GM12878 (cell line): Measurements from ENCODE around the gene FBLIM1. TPM values are rescaled to one million over a fixed set of nuclear protein-coding genes. Genes with fewer than 3 reads are reported as not detected.

Source experiments
- MYC ChIP-seq: IDR thresholded peaks from 2 replicates; pipeline ENCODE4 v1.6.1; 2011; ENCODE audit warnings: mild to moderate bottlenecking, low read length, moderate library complexity, inconsistent platforms; ENCODE audit not compliant: insufficient read depth, insufficient replicate concordance, insufficient read length, severe bottlenecking
- SPI1 ChIP-seq: IDR thresholded peaks from 2 replicates; pipeline ENCODE4 v1.6.1; 2011; ENCODE audit warnings: low read depth, mild to moderate bottlenecking, low read length, moderate library complexity, borderline replicate concordance; ENCODE audit not compliant: insufficient read depth
- TBL1XR1 ChIP-seq: IDR thresholded peaks from 2 replicates; pipeline ENCODE4 v1.6.1; 2012; ENCODE audit warnings: low read depth, low read length, improper control_type of control experiment
- ZZZ3 ChIP-seq: IDR thresholded peaks from 2 replicates; pipeline ENCODE4 v1.6.1; 2011; ENCODE audit warnings: low read depth; ENCODE audit not compliant: control insufficient read depth, insufficient read length
- polyA plus RNA-seq, 11 experiments: library from polyadenylated mRNA; depleted of rRNA in 4 of 11; unstranded in 6 of 11; stranded (reverse) in 5 of 11; fragments of >200 nt; fragmentation: Nextera tagmentation in 4 of 11; fragmentation: Illumina TruSeq in 1 of 11; extraction: Ambion mirVana in 4 of 11; extraction: Trizol in 1 of 11; gene quantifications; 1 replicate in 1 of 11; 2 replicates in 10 of 11; pipeline versions ENCODE4 v1.2.1 to v1.2.3, GENCODE V29; 2011 to 2016; ENCODE audit warnings: inconsistent platforms in 2 of 11, missing spikeins in 2 of 11, low read depth in 1 of 11
- total RNA-seq, 4 experiments: library from RNA; depleted of rRNA in 3 of 4; stranded (reverse); fragments of >200 nt in 3 of 4; fragmentation: Illumina TruSeq in 1 of 4; extraction: Trizol in 1 of 4; gene quantifications; 2 replicates each; pipeline versions ENCODE4 v1.2.1 to v1.2.3, GENCODE V29; 2013 to 2021
- TF ChIP-seq, protein P1 (sequence below): fragments of 450-650 bp; IDR thresholded peaks from 2 replicates; pipeline ENCODE4 v1.6.1; 2017; ENCODE audit warnings: mild to moderate bottlenecking, moderate library complexity
- TF ChIP-seq, protein P2 (sequence below): fragments of 450-650 bp; formaldehyde crosslinking; IDR thresholded peaks from 2 replicates; pipeline ENCODE4 v1.4.0; 2020; ENCODE audit warnings: mild to moderate bottlenecking, moderate library complexity
- TF ChIP-seq, protein P3 (sequence below): IDR thresholded peaks from 2 replicates; pipeline ENCODE4 v1.6.1; 2012; ENCODE audit warnings: mild to moderate bottlenecking, low read depth, low read length

The FBLIM1 gene
- total and polyA plus RNA-seq, 10 of the 15 experiments (the other 5 are each of a cell fraction or from before 2014, with no cell fraction given), result 0.03 to 0.13 TPM; not detected in 8

DNA sequence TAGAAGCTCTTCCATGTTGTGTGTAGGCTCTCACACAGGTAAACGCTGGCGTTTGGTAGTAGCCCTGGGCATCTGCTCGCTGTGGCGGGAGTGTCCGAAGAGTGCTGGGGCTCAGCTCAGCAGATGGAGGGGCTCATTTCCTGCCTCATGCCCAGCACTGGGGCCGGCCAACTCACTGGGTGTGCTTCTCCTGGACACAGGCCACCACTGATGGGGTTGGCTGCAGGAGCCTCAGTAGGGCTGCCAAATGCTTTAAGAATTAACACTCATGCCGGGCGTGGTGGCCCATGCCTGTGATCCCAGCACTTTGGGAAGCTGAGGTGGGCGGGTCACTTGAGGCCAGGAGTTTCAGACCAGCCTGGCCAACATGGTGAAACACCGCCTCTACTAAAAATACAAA is 28.0 kb downstream of the FBLIM1 start (continued):
- TF ChIP-seq, protein P1, sequence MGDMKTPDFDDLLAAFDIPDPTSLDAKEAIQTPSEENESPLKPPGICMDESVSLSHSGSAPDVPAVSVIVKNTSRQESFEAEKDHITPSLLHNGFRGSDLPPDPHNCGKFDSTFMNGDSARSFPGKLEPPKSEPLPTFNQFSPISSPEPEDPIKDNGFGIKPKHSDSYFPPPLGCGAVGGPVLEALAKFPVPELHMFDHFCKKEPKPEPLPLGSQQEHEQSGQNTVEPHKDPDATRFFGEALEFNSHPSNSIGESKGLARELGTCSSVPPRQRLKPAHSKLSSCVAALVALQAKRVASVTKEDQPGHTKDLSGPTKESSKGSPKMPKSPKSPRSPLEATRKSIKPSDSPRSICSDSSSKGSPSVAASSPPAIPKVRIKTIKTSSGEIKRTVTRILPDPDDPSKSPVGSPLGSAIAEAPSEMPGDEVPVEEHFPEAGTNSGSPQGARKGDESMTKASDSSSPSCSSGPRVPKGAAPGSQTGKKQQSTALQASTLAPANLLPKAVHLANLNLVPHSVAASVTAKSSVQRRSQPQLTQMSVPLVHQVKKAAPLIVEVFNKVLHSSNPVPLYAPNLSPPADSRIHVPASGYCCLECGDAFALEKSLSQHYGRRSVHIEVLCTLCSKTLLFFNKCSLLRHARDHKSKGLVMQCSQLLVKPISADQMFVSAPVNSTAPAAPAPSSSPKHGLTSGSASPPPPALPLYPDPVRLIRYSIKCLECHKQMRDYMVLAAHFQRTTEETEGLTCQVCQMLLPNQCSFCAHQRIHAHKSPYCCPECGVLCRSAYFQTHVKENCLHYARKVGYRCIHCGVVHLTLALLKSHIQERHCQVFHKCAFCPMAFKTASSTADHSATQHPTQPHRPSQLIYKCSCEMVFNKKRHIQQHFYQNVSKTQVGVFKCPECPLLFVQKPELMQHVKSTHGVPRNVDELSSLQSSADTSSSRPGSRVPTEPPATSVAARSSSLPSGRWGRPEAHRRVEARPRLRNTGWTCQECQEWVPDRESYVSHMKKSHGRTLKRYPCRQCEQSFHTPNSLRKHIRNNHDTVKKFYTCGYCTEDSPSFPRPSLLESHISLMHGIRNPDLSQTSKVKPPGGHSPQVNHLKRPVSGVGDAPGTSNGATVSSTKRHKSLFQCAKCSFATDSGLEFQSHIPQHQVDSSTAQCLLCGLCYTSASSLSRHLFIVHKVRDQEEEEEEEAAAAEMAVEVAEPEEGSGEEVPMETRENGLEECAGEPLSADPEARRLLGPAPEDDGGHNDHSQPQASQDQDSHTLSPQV, result no peak
- TF ChIP-seq SPI1, result no peak
- TF ChIP-seq, protein P2, sequence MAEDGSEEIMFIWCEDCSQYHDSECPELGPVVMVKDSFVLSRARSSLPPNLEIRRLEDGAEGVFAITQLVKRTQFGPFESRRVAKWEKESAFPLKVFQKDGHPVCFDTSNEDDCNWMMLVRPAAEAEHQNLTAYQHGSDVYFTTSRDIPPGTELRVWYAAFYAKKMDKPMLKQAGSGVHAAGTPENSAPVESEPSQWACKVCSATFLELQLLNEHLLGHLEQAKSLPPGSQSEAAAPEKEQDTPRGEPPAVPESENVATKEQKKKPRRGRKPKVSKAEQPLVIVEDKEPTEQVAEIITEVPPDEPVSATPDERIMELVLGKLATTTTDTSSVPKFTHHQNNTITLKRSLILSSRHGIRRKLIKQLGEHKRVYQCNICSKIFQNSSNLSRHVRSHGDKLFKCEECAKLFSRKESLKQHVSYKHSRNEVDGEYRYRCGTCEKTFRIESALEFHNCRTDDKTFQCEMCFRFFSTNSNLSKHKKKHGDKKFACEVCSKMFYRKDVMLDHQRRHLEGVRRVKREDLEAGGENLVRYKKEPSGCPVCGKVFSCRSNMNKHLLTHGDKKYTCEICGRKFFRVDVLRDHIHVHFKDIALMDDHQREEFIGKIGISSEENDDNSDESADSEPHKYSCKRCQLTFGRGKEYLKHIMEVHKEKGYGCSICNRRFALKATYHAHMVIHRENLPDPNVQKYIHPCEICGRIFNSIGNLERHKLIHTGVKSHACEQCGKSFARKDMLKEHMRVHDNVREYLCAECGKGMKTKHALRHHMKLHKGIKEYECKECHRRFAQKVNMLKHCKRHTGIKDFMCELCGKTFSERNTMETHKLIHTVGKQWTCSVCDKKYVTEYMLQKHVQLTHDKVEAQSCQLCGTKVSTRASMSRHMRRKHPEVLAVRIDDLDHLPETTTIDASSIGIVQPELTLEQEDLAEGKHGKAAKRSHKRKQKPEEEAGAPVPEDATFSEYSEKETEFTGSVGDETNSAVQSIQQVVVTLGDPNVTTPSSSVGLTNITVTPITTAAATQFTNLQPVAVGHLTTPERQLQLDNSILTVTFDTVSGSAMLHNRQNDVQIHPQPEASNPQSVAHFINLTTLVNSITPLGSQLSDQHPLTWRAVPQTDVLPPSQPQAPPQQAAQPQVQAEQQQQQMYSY (CRISPR knock-in tag), result no peak
- TF ChIP-seq, protein P3, sequence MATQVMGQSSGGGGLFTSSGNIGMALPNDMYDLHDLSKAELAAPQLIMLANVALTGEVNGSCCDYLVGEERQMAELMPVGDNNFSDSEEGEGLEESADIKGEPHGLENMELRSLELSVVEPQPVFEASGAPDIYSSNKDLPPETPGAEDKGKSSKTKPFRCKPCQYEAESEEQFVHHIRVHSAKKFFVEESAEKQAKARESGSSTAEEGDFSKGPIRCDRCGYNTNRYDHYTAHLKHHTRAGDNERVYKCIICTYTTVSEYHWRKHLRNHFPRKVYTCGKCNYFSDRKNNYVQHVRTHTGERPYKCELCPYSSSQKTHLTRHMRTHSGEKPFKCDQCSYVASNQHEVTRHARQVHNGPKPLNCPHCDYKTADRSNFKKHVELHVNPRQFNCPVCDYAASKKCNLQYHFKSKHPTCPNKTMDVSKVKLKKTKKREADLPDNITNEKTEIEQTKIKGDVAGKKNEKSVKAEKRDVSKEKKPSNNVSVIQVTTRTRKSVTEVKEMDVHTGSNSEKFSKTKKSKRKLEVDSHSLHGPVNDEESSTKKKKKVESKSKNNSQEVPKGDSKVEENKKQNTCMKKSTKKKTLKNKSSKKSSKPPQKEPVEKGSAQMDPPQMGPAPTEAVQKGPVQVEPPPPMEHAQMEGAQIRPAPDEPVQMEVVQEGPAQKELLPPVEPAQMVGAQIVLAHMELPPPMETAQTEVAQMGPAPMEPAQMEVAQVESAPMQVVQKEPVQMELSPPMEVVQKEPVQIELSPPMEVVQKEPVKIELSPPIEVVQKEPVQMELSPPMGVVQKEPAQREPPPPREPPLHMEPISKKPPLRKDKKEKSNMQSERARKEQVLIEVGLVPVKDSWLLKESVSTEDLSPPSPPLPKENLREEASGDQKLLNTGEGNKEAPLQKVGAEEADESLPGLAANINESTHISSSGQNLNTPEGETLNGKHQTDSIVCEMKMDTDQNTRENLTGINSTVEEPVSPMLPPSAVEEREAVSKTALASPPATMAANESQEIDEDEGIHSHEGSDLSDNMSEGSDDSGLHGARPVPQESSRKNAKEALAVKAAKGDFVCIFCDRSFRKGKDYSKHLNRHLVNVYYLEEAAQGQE, result no peak
- no peak for TF ChIP-seq MYC
- no peak for TF ChIP-seq ZZZ3
- no peak for TF ChIP-seq TBL1XR1
